Measurements from ENCODE around the gene SRPX. TPM values are rescaled to one million over a fixed set of nuclear protein-coding genes. Genes with fewer than 3 reads are reported as not detected.

Gene SRPX
- total and polyA plus RNA-seq, 10 of the 15 experiments (the other 5 are each of a cell fraction or from before 2014, with no cell fraction given) = 0.05 to 0.79 (median 0.23) TPM; not detected in 1

DNA sequence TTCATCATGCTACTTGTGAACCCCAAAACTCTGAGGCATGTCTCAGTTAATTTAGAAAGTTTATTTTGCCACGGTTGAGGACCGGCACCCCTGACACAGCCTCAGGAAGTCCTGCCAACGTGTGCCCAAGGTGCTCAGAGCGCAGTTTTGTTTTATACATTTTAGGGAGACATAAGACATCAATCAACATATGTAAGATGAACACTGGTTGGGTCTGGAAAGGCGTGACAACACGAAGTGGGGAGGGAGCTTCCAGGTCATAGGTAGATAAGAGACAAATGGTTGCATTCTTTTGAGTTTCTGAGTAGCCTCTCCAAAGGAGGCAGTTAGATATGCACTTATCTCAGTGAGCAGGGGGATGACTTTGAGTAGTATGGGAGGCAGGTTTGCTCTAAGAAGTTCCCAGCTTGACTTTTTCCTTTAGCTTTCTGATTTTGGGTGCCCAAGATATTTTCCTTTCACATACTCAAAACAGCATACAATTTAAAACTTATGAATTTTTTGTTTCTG, 115.4 kb downstream of the SRPX start:
- CTCF ChIA-PET = interaction anchor here (2.8 kb wide), 1 partner anchor 61 kb away, joined by 12 read pairs; no protein-coding TSS in a partner anchor
- no peak overlapping the region for H3K9ac ChIP-seq (ENCODE audit: control insufficient read depth, insufficient read depth, low read length)
- WGBS (ENCODE audit: insufficient coverage, insufficient replicate concordance, low lambda C conversion rate, missing lambda C conversion rate) = 53% methylated on average over 6 of the region's 6 CpGs
- H3K36me3 ChIP-seq (ENCODE audit: control insufficient read depth in 2 of 2, insufficient read depth in 2 of 2, low read length in 1 of 2) = no peaks in the 10 kb centered on the region
- no peaks in the 10 kb centered on the region for H3K4me1 ChIP-seq (ENCODE audit: control insufficient read depth, insufficient read depth, low read length)
- FAIRE-seq (no peak), DNase-seq (ENCODE audit: low read depth, low spot score) (no peak), ATAC-seq (no peak)
- no peaks in the 10 kb centered on the region for H4K20me1 ChIP-seq (ENCODE audit: control insufficient read depth, insufficient read depth)
- no peak overlapping the region for H3K27ac ChIP-seq (ENCODE audit: control insufficient read depth, insufficient read depth)
- TF ChIP-seq NR2C1 (IDR thresholded peaks at IDR 0.05) (no peak), FOXM1 (IDR thresholded peaks at IDR 0.05; ENCODE audit: low read depth, low read length) (no peak), PAX5 (IDR thresholded peaks at IDR 0.05; ENCODE audit: borderline replicate concordance, low read depth, low read length) (no peak), KLF5 (IDR thresholded peaks at IDR 0.05; ENCODE audit: partially characterized antibody) (no peak), CBX5 (IDR thresholded peaks at IDR 0.05; ENCODE audit: low read depth) (no peak), POLR2A (IDR thresholded peaks at IDR 0.05; ENCODE audit: low read depth, low read length) (no peak)
- TF ChIP-seq, protein P1, sequence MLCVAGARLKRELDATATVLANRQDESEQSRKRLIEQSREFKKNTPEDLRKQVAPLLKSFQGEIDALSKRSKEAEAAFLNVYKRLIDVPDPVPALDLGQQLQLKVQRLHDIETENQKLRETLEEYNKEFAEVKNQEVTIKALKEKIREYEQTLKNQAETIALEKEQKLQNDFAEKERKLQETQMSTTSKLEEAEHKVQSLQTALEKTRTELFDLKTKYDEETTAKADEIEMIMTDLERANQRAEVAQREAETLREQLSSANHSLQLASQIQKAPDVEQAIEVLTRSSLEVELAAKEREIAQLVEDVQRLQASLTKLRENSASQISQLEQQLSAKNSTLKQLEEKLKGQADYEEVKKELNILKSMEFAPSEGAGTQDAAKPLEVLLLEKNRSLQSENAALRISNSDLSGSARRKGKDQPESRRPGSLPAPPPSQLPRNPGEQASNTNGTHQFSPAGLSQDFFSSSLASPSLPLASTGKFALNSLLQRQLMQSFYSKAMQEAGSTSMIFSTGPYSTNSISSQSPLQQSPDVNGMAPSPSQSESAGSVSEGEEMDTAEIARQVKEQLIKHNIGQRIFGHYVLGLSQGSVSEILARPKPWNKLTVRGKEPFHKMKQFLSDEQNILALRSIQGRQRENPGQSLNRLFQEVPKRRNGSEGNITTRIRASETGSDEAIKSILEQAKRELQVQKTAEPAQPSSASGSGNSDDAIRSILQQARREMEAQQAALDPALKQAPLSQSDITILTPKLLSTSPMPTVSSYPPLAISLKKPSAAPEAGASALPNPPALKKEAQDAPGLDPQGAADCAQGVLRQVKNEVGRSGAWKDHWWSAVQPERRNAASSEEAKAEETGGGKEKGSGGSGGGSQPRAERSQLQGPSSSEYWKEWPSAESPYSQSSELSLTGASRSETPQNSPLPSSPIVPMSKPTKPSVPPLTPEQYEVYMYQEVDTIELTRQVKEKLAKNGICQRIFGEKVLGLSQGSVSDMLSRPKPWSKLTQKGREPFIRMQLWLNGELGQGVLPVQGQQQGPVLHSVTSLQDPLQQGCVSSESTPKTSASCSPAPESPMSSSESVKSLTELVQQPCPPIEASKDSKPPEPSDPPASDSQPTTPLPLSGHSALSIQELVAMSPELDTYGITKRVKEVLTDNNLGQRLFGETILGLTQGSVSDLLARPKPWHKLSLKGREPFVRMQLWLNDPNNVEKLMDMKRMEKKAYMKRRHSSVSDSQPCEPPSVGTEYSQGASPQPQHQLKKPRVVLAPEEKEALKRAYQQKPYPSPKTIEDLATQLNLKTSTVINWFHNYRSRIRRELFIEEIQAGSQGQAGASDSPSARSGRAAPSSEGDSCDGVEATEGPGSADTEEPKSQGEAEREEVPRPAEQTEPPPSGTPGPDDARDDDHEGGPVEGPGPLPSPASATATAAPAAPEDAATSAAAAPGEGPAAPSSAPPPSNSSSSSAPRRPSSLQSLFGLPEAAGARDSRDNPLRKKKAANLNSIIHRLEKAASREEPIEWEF (IDR thresholded peaks at IDR 0.05; ENCODE audit: insufficient replicate concordance, low read depth, low read length) = no peak
- POLR2A ChIA-PET = interaction anchor here (0.8 kb wide), 1 partner anchor 48 kb away, joined by 4 read pairs; no protein-coding TSS in a partner anchor
- H3K9me3 ChIP-seq (replicated peaks; ENCODE audit: control insufficient read depth, insufficient read depth, low read length) = no peaks in the 10 kb centered on the region
- H3K27me3 ChIP-seq (replicated peaks in 1 of 2; ENCODE audit: control insufficient read depth in 2 of 2, insufficient read depth in 2 of 2, low read length in 1 of 2) = no peaks in the 10 kb centered on the region
- H3K79me2 ChIP-seq (ENCODE audit: control insufficient read depth, insufficient read depth, low read length) = no peaks in the 10 kb centered on the region
- no TSS peak for BruUV-seq (replicated peaks)
- in situ Hi-C loops (cut with MboI) (no loop called here), intact Hi-C loops (cut with micrococcal nuclease; ENCODE audit: unreplicated experiment) (loop anchor here (2.0 to 10.0 kb wide), 3 partner anchors 62 to 178 kb away; no protein-coding TSS in a partner anchor)
- H3K4me3 ChIP-seq = no peak overlapping the region
- RAD21 ChIA-PET (ENCODE audit: unreplicated experiment) = interaction anchor here (1.3 kb wide), 1 partner anchor 61 kb away, joined by 6 read pairs; no protein-coding TSS in a partner anchor
- SMC1A ChIA-PET (ENCODE audit: uncharacterized antibody, unreplicated experiment) = interaction anchor here (0.7 to 2.1 kb wide), 5 partner anchors 12 to 61 kb away, joined by 3 to 11 read pairs (median 3); no protein-coding TSS in a partner anchor
- H2AFZ ChIP-seq (ENCODE audit: control insufficient read depth, low read depth, low read length) = no peak overlapping the region
- no peak overlapping the region for H3K4me2 ChIP-seq (ENCODE audit: control insufficient read depth, insufficient read depth)

Data from GM12878 (cell line).